Liver (tissue), 3 donors: ENCODE measurements around the gene USP51.
"Not testable (repeated sequence)": the region's sequence is repeated elsewhere in the genome, so short reads cannot be mapped to it uniquely, and the experiment has no call there.

ENCODE experiments used
- GABPA ChIP-seq, 2 donors: IDR thresholded peaks in 1 of 2; conservative IDR thresholded peaks in 1 of 2; 2 replicates each; pipeline ENCODE4 v1.6.1; 2016; ENCODE audit warnings: antibody characterized with exemption in 2 of 2, mild to moderate bottlenecking in 1 of 2, moderate library complexity in 1 of 2
- JUND ChIP-seq, 2 donors: IDR thresholded peaks; 2 replicates each; pipeline ENCODE4 v1.6.1; 2016; ENCODE audit warnings: antibody characterized with exemption in 2 of 2
- RAD21 ChIP-seq, 2 donors: IDR thresholded peaks; 2 replicates each; pipeline ENCODE4 v1.6.1; 2016; ENCODE audit warnings: antibody characterized with exemption in 2 of 2, mild to moderate bottlenecking in 2 of 2
- RXRA ChIP-seq, 2 donors: IDR thresholded peaks; 2 replicates each; pipeline ENCODE4 v1.6.1; 2017 to 2018; ENCODE audit warnings: antibody characterized with exemption in 2 of 2, mild to moderate bottlenecking in 1 of 2
- SP1 ChIP-seq: IDR thresholded peaks from 2 replicates; pipeline ENCODE4 v1.6.1; 2018; ENCODE audit warnings: antibody characterized with exemption, mild to moderate bottlenecking
- YY1 ChIP-seq: IDR thresholded peaks from 2 replicates; pipeline ENCODE4 v1.6.1; 2016; ENCODE audit warnings: antibody characterized with exemption, mild to moderate bottlenecking
- TF ChIP-seq, protein P1 (sequence below): fragments of 150-350 bp; IDR thresholded peaks from 2 replicates; pipeline ENCODE4 v1.5.1; 2017; ENCODE audit warnings: improper control_type of control experiment, low read depth, low read length; ENCODE audit not compliant: missing input control
- TF ChIP-seq, protein P2 (sequence below): IDR thresholded peaks from 2 replicates; pipeline ENCODE4 v1.6.1; 2016; ENCODE audit warnings: antibody characterized with exemption, mild to moderate bottlenecking
- TF ChIP-seq, protein P3 (sequence below): IDR thresholded peaks from 2 replicates; pipeline ENCODE4 v1.6.1; 2016; ENCODE audit warnings: antibody characterized with exemption
- donor health status: healthy.
- donor health status: healthy.

DNA sequence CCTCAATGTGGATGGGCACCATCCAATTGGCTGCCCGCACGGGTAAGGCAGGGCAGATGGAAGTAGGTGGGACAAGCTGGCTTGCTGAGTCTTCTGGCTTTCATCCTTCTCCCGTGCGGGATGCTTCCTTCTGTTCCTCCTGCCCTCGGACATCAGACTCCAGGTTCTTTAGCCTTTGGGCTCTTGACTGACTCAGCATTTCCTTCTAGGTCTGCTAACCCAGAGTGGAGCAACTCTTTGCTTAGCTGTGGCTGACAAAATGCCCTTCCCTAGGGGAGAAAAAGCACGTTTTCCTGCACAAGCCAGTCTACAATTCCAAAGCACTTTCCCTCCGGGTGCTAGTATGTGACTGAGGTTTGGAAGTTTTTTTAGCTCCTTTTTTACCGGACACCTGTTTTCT is 9.7 kb downstream of the USP51 start:
- TF ChIP-seq, protein P1, sequence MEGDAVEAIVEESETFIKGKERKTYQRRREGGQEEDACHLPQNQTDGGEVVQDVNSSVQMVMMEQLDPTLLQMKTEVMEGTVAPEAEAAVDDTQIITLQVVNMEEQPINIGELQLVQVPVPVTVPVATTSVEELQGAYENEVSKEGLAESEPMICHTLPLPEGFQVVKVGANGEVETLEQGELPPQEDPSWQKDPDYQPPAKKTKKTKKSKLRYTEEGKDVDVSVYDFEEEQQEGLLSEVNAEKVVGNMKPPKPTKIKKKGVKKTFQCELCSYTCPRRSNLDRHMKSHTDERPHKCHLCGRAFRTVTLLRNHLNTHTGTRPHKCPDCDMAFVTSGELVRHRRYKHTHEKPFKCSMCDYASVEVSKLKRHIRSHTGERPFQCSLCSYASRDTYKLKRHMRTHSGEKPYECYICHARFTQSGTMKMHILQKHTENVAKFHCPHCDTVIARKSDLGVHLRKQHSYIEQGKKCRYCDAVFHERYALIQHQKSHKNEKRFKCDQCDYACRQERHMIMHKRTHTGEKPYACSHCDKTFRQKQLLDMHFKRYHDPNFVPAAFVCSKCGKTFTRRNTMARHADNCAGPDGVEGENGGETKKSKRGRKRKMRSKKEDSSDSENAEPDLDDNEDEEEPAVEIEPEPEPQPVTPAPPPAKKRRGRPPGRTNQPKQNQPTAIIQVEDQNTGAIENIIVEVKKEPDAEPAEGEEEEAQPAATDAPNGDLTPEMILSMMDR = not testable (repeated sequence)
- TF ChIP-seq YY1; RXRA (IDR thresholded peaks at IDR 0.05); JUND (IDR thresholded peaks at IDR 0.05); SP1; GABPA (IDR thresholded peaks at IDR 0.05 in 1 of 2, conservative IDR thresholded peaks at IDR 0.05 in 1 of 2); RAD21 (IDR thresholded peaks at IDR 0.05): not testable (repeated sequence)
- TF ChIP-seq, protein P2, sequence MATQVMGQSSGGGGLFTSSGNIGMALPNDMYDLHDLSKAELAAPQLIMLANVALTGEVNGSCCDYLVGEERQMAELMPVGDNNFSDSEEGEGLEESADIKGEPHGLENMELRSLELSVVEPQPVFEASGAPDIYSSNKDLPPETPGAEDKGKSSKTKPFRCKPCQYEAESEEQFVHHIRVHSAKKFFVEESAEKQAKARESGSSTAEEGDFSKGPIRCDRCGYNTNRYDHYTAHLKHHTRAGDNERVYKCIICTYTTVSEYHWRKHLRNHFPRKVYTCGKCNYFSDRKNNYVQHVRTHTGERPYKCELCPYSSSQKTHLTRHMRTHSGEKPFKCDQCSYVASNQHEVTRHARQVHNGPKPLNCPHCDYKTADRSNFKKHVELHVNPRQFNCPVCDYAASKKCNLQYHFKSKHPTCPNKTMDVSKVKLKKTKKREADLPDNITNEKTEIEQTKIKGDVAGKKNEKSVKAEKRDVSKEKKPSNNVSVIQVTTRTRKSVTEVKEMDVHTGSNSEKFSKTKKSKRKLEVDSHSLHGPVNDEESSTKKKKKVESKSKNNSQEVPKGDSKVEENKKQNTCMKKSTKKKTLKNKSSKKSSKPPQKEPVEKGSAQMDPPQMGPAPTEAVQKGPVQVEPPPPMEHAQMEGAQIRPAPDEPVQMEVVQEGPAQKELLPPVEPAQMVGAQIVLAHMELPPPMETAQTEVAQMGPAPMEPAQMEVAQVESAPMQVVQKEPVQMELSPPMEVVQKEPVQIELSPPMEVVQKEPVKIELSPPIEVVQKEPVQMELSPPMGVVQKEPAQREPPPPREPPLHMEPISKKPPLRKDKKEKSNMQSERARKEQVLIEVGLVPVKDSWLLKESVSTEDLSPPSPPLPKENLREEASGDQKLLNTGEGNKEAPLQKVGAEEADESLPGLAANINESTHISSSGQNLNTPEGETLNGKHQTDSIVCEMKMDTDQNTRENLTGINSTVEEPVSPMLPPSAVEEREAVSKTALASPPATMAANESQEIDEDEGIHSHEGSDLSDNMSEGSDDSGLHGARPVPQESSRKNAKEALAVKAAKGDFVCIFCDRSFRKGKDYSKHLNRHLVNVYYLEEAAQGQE = not testable (repeated sequence)
- TF ChIP-seq, protein P3, sequence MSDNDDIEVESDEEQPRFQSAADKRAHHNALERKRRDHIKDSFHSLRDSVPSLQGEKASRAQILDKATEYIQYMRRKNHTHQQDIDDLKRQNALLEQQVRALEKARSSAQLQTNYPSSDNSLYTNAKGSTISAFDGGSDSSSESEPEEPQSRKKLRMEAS = not testable (repeated sequence)
